ENCODE data around the gene AGMO.

- TF ChIP-seq CTCF (conservative IDR thresholded peaks at IDR 0.05 in 1 of 2, IDR thresholded peaks at IDR 0.05 in 1 of 2; ENCODE audit: low read depth in 1 of 2, low read length in 2 of 2) (no peak), EZH2 (IDR thresholded peaks at IDR 0.05; ENCODE audit: low read length, missing control alignments) (no peak)
Observed at GRCh38 chr7:15175152-15175551, 386.7 kb downstream of the AGMO start.
